GM12873 (cell line): Measurements from ENCODE around the gene OR6X1.

Experiments used
- CTCF ChIP-seq: IDR thresholded peaks from 2 replicates; pipeline ENCODE4 v1.5.1; 2012; ENCODE audit warnings: low read depth, mild to moderate bottlenecking, moderate library complexity, low read length, control low read depth; ENCODE audit not compliant: insufficient read depth; ENCODE audit errors: missing control alignments

Gene OR6X1

DNA sequence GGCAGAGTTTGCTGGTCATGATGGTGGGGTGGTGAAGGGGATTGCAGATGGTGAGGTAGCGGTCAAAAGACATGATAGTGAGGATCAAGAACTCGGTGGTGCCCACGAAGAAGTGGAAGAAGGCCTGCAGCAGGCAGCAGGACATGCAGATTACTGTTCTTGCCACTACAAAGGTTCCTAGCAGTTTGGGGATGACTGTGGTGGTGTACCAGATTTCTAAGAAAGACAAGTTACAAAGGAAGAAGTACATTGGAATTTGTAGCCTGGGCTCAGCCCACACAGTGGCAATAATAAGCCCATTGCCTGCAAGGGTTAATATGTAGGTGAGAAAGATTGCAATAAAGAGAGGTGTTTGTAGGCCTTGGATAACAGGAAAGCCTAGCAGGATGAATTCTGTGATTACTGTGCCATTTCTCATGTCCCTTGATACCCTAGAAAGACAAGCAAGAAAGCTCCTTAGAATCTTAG is at the start of gene OR6X1:
TSS of gene OR6X1 (minus strand) at position 418 of the 468 bp plus-strand sequence. CDS start at position 418, 0 bp downstream.
- no peak for TF ChIP-seq CTCF

- no peak for TF ChIP-seq CTCF
Observed at GRCh38 chr11:123801765-123802164, 47.4 kb upstream of the OR6X1 start.

GRCh38 chr11:123800036-123800435 is 45.7 kb upstream of the OR6X1 start:
- TF ChIP-seq CTCF = no peak

GRCh38 chr11:123799438-123799837 is 45.1 kb upstream of the OR6X1 start:
- no peak for TF ChIP-seq CTCF

DNA sequence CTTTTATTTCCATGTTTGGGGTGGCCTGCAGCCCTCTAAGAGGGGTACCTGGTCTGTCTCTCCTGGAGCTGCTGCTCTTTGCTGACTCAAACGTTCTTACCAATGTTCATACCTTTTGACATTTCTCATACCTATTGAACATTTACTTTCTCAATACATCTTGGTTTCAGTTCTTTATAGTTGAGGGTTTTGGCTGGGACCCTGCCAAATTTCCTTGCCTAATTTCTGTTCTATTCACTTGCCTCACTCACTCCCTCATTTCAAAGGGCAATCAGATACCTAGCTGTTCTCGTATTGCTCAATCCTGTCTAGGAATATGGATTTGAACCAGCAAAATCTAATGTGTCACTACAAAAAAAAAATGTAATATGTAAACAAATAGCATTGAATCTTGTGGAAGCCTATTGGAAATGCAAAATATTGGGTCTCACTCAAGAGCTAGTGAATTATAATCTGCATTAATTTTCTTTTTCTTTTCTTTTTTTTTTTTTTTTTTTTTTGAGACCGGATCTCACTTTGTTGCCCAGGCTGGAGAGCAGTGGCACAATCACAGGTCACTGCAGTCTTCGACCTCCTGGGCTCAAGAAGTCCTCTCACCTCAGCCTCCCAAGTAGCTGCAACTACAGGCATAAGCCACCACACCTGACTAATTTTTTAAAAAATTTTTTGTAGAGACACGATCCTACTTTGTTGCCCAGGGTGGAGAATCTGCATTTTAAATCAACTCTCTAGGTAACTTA is 44.4 kb upstream of the OR6X1 start:
- no peak for TF ChIP-seq CTCF

DNA sequence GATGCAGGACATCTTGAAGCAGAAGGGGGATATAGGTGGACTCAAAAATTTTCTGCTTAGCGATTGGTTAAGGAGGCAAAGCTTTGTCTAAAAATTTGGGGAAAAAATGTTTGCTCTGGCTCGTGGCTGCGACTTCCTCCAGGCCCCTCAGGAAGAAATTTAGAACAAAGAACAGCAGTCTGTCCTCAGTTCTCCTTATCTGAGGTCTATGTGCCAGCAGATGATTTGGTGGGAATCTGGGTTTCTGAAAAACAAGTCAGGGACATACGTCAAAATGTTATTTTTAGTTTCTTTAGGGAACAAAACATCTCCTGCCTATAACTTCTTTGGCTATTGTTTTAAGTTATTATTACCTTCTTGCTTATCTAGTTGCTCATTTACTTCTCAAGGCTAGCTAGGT is 43.8 kb upstream of the OR6X1 start:
- TF ChIP-seq CTCF = no peak

DNA sequence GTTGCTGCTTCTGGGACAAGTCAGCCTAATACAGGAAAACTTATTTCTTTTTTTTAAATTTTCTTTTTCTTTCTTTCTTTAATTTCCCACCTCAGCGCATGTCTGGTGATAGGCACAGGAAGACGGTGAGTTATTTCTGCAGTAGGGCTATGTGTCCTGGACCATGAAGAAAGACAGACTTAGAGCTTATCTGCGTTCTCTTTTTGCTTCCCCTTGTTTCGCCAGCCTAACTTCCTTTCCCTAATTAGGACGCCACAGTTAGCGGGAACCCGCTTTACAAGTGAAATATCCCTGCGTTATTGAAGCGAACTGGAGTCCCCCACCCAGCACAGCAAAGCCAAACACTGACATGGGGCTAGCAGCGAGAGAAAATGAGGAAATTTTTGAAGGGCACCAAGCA is 43.2 kb upstream of the OR6X1 start:
- TF ChIP-seq CTCF = no peak
